Loucy (cell line): Measurements from ENCODE around the gene SLBP.

Experiments
- EZH2phosphoT487 ChIP-seq: fragments of 200-600 bp; IDR thresholded peaks from 2 replicates; pipeline ENCODE4 v1.6.1; 2018; ENCODE audit warnings: antibody characterized with exemption, mild to moderate bottlenecking, moderate library complexity, borderline replicate concordance
- TF ChIP-seq, protein P1 (sequence below): fragments of 200-600 bp; sonication (generic); conservative IDR thresholded peaks from 2 replicates; pipeline ENCODE4 v1.5.1; 2014; ENCODE audit warnings: mild to moderate bottlenecking, antibody characterized with exemption, low read length

DNA sequence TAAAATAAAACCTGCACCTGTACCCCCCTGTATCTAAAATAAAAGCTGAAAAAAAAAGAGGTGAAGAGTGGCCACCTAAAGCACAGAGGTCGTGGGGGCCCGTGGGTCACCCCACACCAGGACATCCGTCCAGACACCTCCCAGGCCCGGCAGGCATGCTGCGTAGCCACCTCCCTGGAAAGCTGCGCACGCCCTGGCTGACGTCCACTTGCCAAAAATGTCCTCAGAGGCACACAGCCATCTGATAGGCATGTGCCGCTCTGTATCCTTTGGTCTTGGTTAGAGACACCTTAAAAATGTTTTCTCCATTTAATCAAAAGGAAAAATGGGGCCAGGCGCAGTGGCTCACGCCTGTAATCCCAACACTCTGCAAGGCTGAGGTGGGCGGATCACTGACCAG, 45.7 kb downstream of the SLBP start:
- TF ChIP-seq, protein P1, sequence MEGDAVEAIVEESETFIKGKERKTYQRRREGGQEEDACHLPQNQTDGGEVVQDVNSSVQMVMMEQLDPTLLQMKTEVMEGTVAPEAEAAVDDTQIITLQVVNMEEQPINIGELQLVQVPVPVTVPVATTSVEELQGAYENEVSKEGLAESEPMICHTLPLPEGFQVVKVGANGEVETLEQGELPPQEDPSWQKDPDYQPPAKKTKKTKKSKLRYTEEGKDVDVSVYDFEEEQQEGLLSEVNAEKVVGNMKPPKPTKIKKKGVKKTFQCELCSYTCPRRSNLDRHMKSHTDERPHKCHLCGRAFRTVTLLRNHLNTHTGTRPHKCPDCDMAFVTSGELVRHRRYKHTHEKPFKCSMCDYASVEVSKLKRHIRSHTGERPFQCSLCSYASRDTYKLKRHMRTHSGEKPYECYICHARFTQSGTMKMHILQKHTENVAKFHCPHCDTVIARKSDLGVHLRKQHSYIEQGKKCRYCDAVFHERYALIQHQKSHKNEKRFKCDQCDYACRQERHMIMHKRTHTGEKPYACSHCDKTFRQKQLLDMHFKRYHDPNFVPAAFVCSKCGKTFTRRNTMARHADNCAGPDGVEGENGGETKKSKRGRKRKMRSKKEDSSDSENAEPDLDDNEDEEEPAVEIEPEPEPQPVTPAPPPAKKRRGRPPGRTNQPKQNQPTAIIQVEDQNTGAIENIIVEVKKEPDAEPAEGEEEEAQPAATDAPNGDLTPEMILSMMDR, result no peak
- TF ChIP-seq EZH2phosphoT487, result no peak
